Smooth muscle cell of trachea (primary cell): ENCODE measurements around the gene DEPDC7. TPM values are rescaled to one million over a fixed set of nuclear protein-coding genes. Genes with fewer than 3 reads are reported as not detected.

Source experiments
- total RNA-seq: library from RNA; depleted of rRNA; stranded (reverse); fragments of >200 nt; gene quantifications from 2 replicates; pipeline ENCODE4 v1.2.1, GENCODE V29; 2014

The DEPDC7 gene
- total RNA-seq, result 4.3 and 7.6 TPM in 2 replicates

DNA sequence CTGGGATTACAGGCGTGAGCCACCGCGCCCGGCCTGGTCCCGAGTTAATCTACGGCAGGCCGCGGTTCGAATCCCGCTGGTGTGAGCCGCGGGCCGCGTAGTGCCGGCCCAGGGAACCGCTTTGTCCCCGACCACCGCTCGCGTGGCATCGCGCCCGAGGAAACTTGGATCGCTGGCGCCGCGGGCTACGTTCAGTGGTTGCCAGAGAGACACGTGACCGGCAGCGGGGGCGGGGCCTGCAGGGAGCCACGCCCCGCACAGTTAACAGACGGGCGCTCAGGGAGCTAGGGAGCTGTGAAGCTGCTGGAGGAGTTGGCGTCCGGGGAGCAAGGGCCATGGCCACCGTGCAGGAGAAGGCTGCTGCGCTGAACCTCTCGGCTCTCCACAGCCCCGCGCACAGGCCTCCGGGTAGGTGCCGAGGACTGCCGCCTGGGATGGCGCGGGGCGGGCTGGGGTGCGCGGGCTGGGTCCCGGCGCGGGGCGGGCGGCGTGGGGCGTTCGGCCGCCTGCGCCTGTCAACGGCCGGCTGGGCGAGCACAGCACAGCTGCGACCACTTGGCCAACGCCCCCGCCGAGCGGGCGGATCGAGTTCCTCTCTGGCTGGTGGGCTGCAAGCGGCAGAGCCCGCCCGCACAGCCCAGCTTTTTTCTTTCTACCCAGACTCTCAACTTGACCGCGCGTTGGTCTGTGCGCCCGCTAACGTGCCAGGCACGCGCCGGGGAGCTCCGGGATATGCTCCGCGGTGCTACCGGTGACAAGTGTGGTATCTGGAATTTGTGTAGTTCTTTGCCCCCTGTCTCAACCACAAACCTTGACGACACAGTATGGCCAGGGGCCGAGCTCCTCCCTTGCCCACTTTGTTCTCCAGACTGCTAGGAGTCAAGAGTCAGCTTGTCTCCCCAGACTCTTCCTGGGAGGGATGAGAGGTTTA is at the start of gene DEPDC7:
TSS of gene DEPDC7 (plus strand) at position 258 of the 931 bp plus-strand sequence. CDS start at position 336, 78 bp downstream.

DNA sequence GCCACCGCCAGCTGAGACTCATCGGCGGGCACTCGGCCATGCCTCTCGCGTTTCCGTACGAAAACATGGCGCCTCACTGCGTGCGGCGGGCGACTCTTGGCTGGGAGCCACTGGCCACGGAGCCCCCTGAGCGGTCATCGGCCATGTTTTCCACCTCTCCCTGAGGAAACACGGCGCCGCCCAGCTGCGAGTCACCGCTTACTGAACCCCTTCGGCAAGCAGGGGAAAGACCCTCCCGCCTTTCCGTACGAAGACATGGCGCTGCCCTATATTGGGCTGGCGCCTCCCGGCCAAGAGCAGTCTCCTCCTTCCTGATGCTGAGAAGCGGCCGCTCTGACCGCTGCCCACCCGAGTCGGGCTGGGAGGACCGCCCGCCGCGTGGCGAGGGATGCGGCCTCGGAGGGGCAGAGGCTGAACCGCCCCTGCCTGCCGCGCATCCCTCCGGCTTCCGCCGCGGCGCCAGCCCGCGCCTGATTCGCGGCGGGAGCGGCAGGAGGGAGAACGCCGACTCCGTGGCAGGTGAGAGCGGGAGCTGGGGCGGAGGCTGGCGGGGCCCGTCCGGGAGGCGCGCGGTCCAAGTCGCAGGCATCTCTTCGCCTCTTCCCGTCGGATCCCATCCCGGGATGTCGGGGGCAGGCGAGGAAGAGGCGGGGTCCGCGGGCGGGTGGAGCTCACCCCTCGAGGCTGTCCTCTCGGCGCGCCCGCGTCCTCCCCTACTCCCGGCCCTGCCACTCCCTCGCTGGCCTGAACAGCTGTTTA is 23.8 kb downstream of the DEPDC7 start, which contains the start of gene TCP11L1:
TSS of gene TCP11L1 (plus strand) at position 299 of the 759 bp plus-strand sequence. CDS start 4,202 bp downstream, outside the sequence.

Other genes with a start within 250 kb of the DEPDC7 start
- gene CCDC73, start 221.2 kb upstream of the DEPDC7 start, total RNA-seq, result not detected in 2 replicates
- gene PRRG4, start 186.0 kb upstream of the DEPDC7 start, total RNA-seq, result under 0.01 and 0.15 TPM in 2 replicates
- 18.7 and 24.9 TPM in 2 replicates for gene QSER1, start 123.1 kb upstream of the DEPDC7 start, total RNA-seq
- 22.5 and 28.9 TPM in 2 replicates for gene TCP11L1, start 23.7 kb downstream of the DEPDC7 start, total RNA-seq
- gene CSTF3, start 145.6 kb downstream of the DEPDC7 start, total RNA-seq, result 19.8 and 27.5 TPM in 2 replicates
- gene HIPK3, start 241.5 kb downstream of the DEPDC7 start, total RNA-seq, result 80.9 and 109 TPM in 2 replicates